LNCaP clone FGC (cell line): Measurements from ENCODE around the gene BRD1.

ENCODE experiments used
- DNase-seq: peaks from one replicate; pipeline ENCODE4 v3.0.0-alpha.2; 2011; ENCODE audit warnings: low read depth
- H3K4me3 ChIP-seq: 2 replicates; pipeline ENCODE4 v1.5.1; 2011; ENCODE audit warnings: mild to moderate bottlenecking, low read depth, low read length, control low read depth
- CTCF ChIP-seq: IDR thresholded peaks from 2 replicates; pipeline ENCODE4 v1.5.1; 2012; ENCODE audit warnings: mild to moderate bottlenecking; ENCODE audit not compliant: control insufficient read depth, insufficient read depth; ENCODE audit errors: extremely low read depth

Gene BRD1

GRCh38 chr22:49780698-49781288 lies 46.9 kb downstream of the BRD1 start:
- no peak for TF ChIP-seq CTCF
- H3K4me3 ChIP-seq = no peak overlapping the region
- DNase-seq = no peak

GRCh38 chr22:49779853-49780697 lies 47.6 kb downstream of the BRD1 start:
- no peak for DNase-seq
- no peak for TF ChIP-seq CTCF
- H3K4me3 ChIP-seq = no peak overlapping the region

- no peak for TF ChIP-seq CTCF
- no peak for DNase-seq
- no peak overlapping the region for H3K4me3 ChIP-seq
These were observed 48.5 kb downstream of the BRD1 start for GRCh38 chr22:49779211-49779610.

GRCh38 chr22:49777569-49778249 lies 50.0 kb downstream of the BRD1 start:
- TF ChIP-seq CTCF = no peak

GRCh38 chr22:49776891-49777290 lies 50.8 kb downstream of the BRD1 start:
- TF ChIP-seq CTCF = no peak
- no peak overlapping the region for H3K4me3 ChIP-seq
- no peak for DNase-seq

More at GRCh38 chr22:49777569-49778249, 50.0 kb downstream of the BRD1 start:
- no peak for DNase-seq
- H3K4me3 ChIP-seq = no peak overlapping the region

- DNase-seq = no peak
- no peak overlapping the region for H3K4me3 ChIP-seq
- no peak for TF ChIP-seq CTCF
These were observed 51.7 kb downstream of the BRD1 start for GRCh38 chr22:49775867-49776511.
